Activated CD4-positive, alpha-beta T cell treated with anti-CD3 and anti-CD28 coated beads, Interleukin-2, amount 10 ng/mL, durations not matched to agents 7 days and 5 days (primary cell): Measurements from ENCODE around the gene NEDD4L. TPM values are rescaled to one million over a fixed set of nuclear protein-coding genes. Genes with fewer than 3 reads are reported as not detected.

Experiments
- CTCF ChIA-PET: fragments of 350-600 bp; sonication (Branson Sonifier 250); formaldehyde crosslinking; loops from one replicate; lab custom pipeline; 2021; ENCODE audit warnings: antibody characterized with exemption; lab: Charles Lee
- POLR2A ChIA-PET: fragments of 350-600 bp; sonication (Branson Sonifier 250); formaldehyde crosslinking; loops from one replicate; lab custom pipeline; 2021; ENCODE audit warnings: antibody characterized with exemption; lab: Charles Lee
- DNase-seq: peaks from one replicate; pipeline ENCODE4 v3.0.0-alpha.2; 2020
- H3K27ac Mint-ChIP-seq: one replicate; pipeline ENCODE4 v1.8.0; 2021; ENCODE audit warnings: mild to moderate bottlenecking, moderate library complexity, mixed read lengths
- H3K27me3 Mint-ChIP-seq: one replicate; pipeline ENCODE4 v1.8.0; 2021; ENCODE audit warnings: mixed read lengths
- H3K36me3 Mint-ChIP-seq: one replicate; pipeline ENCODE4 v1.8.0; 2021; ENCODE audit warnings: low read depth, mixed read lengths
- H3K4me1 Mint-ChIP-seq: one replicate; pipeline ENCODE4 v1.8.0; 2021; ENCODE audit warnings: mixed read lengths
- H3K4me3 Mint-ChIP-seq: one replicate; pipeline ENCODE4 v1.8.0; 2021; ENCODE audit warnings: mild to moderate bottlenecking, moderate library complexity, mixed read lengths
- H3K9me3 Mint-ChIP-seq: one replicate; pipeline ENCODE4 v1.8.0; 2021; ENCODE audit warnings: mixed read lengths
- total RNA-seq, 2 experiments: library from RNA; stranded (reverse); gene quantifications; one replicate each; pipeline ENCODE4 v1.2.3, GENCODE V29; 2021

NEDD4L gene
- total RNA-seq, 2 experiments from 2014 or later: 5.6 to 8.1 TPM

DNA sequence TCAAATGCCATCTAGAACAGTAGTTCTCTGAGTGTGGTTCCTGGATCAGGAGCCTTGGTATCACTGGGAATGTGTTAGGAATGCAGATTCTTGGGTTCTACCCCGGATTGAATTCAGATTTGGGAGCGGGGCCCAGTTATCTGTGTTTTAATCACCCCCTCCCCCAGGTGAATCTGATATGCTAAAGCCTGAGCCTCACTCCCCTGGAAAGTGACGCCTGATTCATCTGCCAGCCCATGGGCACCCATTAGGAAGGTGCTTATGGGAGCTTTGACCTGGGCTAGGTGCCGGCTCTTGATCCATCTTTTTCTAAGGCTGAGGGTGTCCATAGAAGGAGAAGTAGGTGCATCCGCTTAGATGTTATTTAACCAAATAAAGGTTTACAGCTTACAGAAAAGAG lies 199.4 kb downstream of the NEDD4L start:
- H3K27me3 Mint-ChIP-seq: no peaks in the 10 kb centered on the region
- CTCF ChIA-PET: no interaction called here
- POLR2A ChIA-PET: no interaction called here
- DNase-seq: no peak
- no peaks in the 10 kb centered on the region for H3K9me3 Mint-ChIP-seq
- no peaks in the 10 kb centered on the region for H3K36me3 Mint-ChIP-seq
- H3K27ac Mint-ChIP-seq: no peak overlapping the region
- H3K4me3 Mint-ChIP-seq: no peak overlapping the region
- no peaks in the 10 kb centered on the region for H3K4me1 Mint-ChIP-seq

DNA sequence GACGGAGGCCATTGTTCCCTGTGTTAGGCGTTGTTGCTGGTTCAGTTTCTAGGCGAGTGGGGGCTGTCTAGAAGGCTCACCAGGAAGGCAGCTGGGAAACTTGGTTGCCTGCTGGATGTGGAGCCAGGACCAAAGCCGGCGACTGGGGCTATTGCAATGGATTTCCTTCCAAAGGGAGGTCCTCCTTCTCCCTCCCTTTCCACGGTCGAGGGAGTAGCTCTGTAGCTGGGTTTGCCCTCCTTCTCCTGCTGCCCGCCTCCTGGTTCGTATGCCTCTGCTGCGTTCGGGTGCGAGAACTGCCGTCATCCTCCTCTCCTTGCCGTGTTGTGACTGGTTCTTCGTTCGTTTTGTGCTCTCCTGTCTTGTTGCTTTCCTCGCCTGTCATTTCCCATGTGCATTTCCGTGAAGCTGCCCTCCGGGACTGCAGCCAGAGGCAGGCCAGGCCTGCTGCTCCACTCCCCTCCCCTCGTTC lies 203.4 kb downstream of the NEDD4L start:
- Mint-ChIP-seq H3K9me3 (no peaks in the 10 kb centered on the region), H3K4me3 (no peak overlapping the region), H3K27ac (no peak overlapping the region), H3K36me3 (no peaks in the 10 kb centered on the region), H3K4me1 (no peaks in the 10 kb centered on the region), H3K27me3 (no peaks in the 10 kb centered on the region)
- ChIA-PET POLR2A (no interaction called here), CTCF (interaction anchor here (1.4 kb wide), 1 partner anchor 11 kb away, joined by 3 read pairs; no protein-coding TSS in a partner anchor)
- DNase-seq: no peak

DNA sequence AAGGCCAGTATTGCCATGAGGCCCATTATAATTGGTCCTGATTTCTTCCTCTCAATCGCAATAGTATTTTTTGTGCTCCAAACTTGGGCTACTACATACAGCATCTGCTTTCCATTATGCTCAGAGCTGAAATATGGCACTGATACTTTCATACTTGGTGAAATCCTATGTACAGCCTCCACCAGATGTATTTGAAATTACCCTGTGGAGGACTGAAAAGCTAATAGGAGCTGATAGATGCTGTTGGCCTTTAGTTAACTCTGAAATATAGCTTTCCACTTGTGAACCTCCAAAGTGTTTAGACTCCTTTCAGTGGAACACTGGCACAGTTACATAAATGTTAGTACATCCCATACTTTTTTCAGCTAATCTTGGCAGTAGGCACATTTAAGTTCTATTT lies 205.7 kb downstream of the NEDD4L start:
- no peaks in the 10 kb centered on the region for H3K27me3 Mint-ChIP-seq
- POLR2A ChIA-PET: no interaction called here
- DNase-seq: no peak
- no peaks in the 10 kb centered on the region for H3K9me3 Mint-ChIP-seq
- CTCF ChIA-PET: interaction anchor here (1.1 kb wide), 1 partner anchor 43 kb away, joined by 5 read pairs; no protein-coding TSS in a partner anchor
- no peak overlapping the region for H3K27ac Mint-ChIP-seq
- no peaks in the 10 kb centered on the region for H3K4me1 Mint-ChIP-seq
- H3K36me3 Mint-ChIP-seq: no peaks in the 10 kb centered on the region
- no peak overlapping the region for H3K4me3 Mint-ChIP-seq

DNA sequence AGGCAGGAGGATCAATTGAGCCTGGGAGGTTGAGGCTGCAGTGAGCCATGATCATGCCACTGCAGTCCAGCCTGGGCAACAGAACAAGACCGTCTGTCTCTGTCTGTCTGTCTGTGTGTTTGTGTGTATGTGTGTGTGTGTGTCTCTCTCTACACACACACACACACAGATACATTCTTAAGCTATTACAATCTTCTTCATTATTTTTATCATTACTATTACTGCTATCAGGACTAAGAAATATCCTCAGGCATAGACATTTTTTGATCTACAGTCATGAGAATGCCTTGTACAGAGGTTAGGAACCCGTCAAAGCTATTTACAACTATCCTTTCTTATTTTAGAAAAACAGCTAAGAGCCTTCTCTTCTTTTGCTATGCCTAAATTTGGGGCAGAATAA lies 207.4 kb downstream of the NEDD4L start:
- Mint-ChIP-seq H3K4me1 (no peaks in the 10 kb centered on the region), H3K27me3 (no peaks in the 10 kb centered on the region), H3K27ac (no peak overlapping the region)

DNA sequence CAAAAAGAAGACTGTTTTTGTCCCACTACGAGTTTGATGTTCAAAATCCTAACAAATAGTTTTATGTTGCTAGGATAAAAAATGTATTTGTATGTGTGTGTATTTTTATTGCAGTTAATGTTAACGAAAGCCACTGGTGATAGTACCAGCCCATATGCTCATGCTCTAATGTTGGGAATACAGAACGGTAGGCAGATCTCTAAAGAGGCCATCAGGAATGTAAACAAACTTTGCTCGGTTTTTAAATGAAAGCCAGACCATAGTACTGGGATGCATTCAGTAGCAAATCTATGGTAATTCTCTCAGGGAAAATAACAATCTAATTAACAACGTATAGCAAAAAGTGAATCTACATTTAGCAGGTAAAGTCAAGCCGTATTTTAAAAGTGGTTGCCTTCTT lies 208.1 kb downstream of the NEDD4L start:
- Mint-ChIP-seq H3K27ac (no peak overlapping the region), H3K4me1 (no peaks in the 10 kb centered on the region), H3K36me3 (no peaks in the 10 kb centered on the region), H3K4me3 (no peak overlapping the region), H3K27me3 (no peaks in the 10 kb centered on the region), H3K9me3 (no peaks in the 10 kb centered on the region)
- no peak for DNase-seq
- ChIA-PET POLR2A (no interaction called here), CTCF (no interaction called here)

More for the DNA sequence above, 207.4 kb downstream of the NEDD4L start:
- ChIA-PET CTCF (no interaction called here), POLR2A (no interaction called here)
- H3K4me3 Mint-ChIP-seq: no peak overlapping the region
- no peaks in the 10 kb centered on the region for H3K9me3 Mint-ChIP-seq
- DNase-seq: no peak
- no peaks in the 10 kb centered on the region for H3K36me3 Mint-ChIP-seq

DNA sequence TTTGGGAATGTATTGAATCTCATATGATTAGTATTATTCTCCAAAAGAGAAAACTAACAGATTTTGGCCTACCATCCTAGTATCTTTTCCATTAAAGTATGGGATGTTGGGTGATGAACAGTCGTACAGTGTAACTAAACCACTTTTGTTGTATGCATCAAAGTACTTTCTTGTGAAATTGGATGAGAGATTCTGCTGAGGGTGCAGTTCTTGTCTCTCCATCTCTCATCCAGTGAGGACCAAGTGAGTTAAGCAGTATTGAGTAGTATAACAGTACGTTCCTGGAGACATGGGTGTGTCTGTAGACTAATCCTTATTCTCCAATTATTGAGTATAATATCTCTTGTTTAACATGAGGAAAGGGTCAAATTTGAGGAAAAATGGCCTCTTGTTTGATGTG lies 209.3 kb downstream of the NEDD4L start:
- no peaks in the 10 kb centered on the region for H3K4me1 Mint-ChIP-seq
- DNase-seq: no peak
- CTCF ChIA-PET: no interaction called here
- no peak overlapping the region for H3K27ac Mint-ChIP-seq
- H3K36me3 Mint-ChIP-seq: no peaks in the 10 kb centered on the region
- no peaks in the 10 kb centered on the region for H3K9me3 Mint-ChIP-seq
- no peaks in the 10 kb centered on the region for H3K27me3 Mint-ChIP-seq
- POLR2A ChIA-PET: no interaction called here
- H3K4me3 Mint-ChIP-seq: no peak overlapping the region

DNA sequence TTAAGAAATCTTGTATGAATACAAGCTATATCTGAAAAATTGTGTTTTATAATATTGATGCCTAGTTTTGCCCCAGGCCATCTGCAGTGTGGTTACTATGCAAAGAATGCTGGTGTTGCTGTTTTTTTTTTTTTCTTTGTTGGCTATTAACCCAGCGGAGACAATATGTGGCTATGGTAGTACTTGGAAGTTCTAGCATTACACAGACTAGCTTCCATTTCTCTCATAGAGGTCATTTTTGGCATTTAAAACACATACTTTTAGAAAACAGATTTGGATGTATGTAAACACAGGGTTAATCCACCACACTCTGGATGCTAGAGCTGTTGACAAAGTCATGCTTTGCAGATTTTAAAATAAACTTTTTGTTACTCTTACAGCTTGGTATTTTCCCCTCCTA lies 209.8 kb downstream of the NEDD4L start:
- Mint-ChIP-seq H3K27ac (no peak overlapping the region), H3K27me3 (no peaks in the 10 kb centered on the region), H3K4me1 (no peaks in the 10 kb centered on the region), H3K36me3 (no peaks in the 10 kb centered on the region), H3K4me3 (no peak overlapping the region), H3K9me3 (no peaks in the 10 kb centered on the region)
- DNase-seq: no peak
- CTCF ChIA-PET: no interaction called here
- POLR2A ChIA-PET: no interaction called here

DNA sequence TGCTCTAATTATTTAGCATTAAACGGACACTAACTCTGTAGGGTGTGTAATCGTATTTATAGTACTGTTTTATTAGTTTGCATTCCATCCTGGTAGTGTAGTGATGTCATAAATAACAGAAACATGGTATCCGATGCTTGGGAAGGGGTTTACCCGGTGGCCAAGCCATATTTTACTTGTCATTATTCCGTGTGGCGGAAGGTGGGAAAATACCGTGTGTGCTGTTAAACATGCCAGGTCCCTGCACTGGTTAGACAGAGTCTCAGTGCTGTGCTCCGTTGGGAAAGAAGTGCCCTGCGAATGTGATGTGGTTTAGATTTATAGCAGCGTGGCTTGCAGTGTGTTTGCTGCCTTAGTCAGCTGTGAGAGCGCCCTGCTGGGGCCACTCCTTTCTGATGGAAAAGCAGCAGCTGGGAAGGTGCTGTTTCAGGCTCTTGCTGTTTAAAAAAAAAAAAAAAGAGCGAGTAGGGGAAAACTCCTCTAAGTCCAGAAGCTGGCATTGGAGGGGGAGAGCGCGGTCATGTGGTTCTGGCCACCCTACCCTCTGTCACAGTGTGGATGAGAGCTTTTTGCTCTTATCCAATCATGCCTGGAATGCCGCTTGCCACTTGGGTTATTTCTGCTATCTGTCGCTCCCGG lies 211.0 kb downstream of the NEDD4L start:
- no peaks in the 10 kb centered on the region for H3K36me3 Mint-ChIP-seq
- no peak overlapping the region for H3K27ac Mint-ChIP-seq
- no peak overlapping the region for H3K4me3 Mint-ChIP-seq
- H3K27me3 Mint-ChIP-seq: no peaks in the 10 kb centered on the region
- no peak for DNase-seq
- POLR2A ChIA-PET: no interaction called here
- H3K4me1 Mint-ChIP-seq: no peaks in the 10 kb centered on the region
- CTCF ChIA-PET: no interaction called here
- no peaks in the 10 kb centered on the region for H3K9me3 Mint-ChIP-seq

DNA sequence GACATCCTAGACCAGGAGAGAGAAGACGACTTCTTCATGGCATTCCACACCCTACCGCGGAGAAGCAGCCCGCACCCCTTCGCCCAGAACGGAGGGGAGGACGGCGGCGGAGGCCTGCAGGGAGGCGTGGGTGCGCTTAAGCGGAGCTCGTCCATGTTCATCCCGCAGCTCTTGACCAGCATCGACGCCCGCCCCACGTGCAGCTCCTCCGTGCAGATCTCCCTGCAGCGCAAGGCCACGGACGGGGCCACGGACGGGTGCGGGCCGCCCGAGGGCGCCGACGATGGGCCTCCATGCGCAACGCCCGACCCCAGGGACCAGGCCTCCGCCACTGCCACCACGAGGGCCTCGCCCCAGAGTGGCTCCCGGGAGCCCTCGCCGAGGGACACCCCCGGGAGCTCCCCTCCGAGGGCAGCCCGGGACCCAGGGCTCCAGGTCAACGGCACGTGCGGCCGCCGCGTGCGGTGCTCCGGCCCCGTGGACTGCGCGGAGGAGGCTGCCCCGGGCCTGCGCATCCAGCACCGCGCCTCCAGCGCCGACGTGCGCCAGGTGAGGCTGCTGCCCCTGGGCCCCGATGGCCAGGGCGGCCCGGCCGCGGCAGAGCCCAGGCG lies 211.8 kb downstream of the NEDD4L start:
- no peak overlapping the region for H3K27ac Mint-ChIP-seq
- POLR2A ChIA-PET: no interaction called here
- H3K4me1 Mint-ChIP-seq: no peaks in the 10 kb centered on the region
- no peaks in the 10 kb centered on the region for H3K27me3 Mint-ChIP-seq
- H3K4me3 Mint-ChIP-seq: no peak overlapping the region
- CTCF ChIA-PET: no interaction called here
- no peak for DNase-seq
- H3K9me3 Mint-ChIP-seq: no peaks in the 10 kb centered on the region
- no peaks in the 10 kb centered on the region for H3K36me3 Mint-ChIP-seq

DNA sequence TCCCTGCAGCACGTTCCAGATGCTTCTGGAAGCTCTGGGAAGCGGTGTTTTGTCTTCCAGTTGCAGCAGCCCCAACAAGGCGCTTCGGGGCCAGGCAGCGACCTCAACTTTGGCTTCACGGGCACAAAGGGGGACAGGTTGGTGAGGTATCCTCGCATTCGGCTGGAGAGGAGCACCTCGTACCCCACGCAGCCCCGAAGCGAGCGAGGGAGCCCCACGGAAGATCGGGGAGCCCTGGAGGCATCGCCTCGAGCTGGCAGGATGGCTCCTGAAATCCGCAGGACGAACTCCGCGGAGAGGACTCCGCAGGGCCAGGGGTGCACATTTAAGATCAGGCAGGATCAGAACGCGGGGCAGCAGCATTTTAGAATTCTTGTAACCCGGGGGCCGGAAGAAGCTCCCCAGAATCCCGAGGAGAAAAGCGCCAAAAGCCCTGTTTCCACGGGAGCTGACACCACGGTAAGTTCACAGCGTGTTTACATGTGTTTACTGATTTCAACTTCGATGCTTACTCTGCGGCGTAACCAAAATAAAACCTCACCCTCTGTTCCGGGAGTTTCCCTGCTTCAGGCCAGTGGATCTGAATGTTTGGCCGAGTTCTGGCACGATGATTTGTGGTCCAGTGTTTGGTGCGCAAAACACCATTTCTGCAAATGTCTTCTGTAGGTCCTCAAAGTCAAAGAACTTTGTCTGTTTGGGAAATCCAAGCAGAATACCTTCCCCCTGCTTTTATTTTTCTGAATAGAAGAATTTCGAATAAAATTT lies 212.5 kb downstream of the NEDD4L start:
- H3K9me3 Mint-ChIP-seq: no peaks in the 10 kb centered on the region

DNA sequence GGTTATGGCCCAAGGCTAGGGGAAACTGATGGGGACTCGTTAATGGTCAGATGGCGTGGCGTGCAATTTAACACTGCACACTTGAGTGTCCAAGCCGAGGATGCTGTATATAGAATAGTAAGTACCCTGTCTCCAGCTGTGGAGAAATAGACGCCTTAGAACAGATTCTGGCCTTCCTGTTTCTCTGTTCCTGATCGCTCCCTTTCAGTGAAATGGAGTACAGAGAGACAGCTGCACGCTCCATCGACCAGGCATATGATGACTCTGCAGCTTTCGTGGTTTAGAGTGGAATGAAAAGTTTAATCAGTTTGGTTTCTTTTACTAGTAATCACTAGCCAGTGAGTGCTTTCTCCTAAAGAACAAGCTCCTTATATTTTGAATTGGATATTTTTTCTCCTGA lies 213.4 kb downstream of the NEDD4L start:
- DNase-seq: no peak
- POLR2A ChIA-PET: no interaction called here
- H3K27me3 Mint-ChIP-seq: peaks cover 4% of the 10 kb centered on the region
- no peaks in the 10 kb centered on the region for H3K4me1 Mint-ChIP-seq
- no peak overlapping the region for H3K4me3 Mint-ChIP-seq
- no peaks in the 10 kb centered on the region for H3K9me3 Mint-ChIP-seq
- no peak overlapping the region for H3K27ac Mint-ChIP-seq
- CTCF ChIA-PET: no interaction called here
- H3K36me3 Mint-ChIP-seq: no peaks in the 10 kb centered on the region

More for the DNA sequence above, 212.5 kb downstream of the NEDD4L start:
- H3K4me3 Mint-ChIP-seq: no peak overlapping the region
- ChIA-PET CTCF (no interaction called here), POLR2A (no interaction called here)
- no peaks in the 10 kb centered on the region for H3K36me3 Mint-ChIP-seq
- no peak overlapping the region for H3K27ac Mint-ChIP-seq
- no peak for DNase-seq
- peaks cover 4% of the 10 kb centered on the region for H3K27me3 Mint-ChIP-seq
- no peaks in the 10 kb centered on the region for H3K4me1 Mint-ChIP-seq

DNA sequence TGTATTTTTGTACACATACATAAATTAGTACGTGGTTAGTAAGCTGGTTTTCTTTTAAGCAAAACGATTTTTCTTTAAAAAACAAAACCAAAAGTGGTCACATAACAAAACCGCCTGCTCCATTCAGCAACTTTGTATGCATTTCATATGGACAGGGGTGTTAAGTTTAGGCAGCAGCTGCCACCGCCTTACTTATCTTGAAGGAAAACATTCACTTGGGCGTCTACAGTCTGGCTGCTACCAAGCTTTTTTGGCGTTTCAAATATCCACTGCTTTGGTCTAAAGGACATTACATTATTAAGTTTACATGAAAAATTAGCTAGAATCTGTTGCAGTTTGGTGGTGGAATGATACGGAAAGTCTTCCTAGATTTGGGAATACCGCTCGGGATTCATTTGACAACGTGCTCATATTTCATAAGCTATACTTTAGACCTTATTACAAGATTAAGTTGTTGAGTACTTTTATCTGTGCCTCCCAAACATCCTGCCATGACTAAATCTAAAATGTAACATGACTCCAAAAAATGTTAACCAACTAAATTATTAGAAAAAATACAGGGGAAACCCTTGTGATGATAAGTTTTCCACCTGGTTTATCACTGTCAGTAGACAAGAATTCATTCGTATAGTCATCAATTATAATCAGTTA lies 214.8 kb downstream of the NEDD4L start:
- DNase-seq: no peak
- CTCF ChIA-PET: interaction anchor here (0.9 to 1.2 kb wide), 3 partner anchors 11 to 102 kb away, joined by 3 to 4 read pairs (median 3); no protein-coding TSS in a partner anchor
- Mint-ChIP-seq H3K36me3 (no peaks in the 10 kb centered on the region), H3K4me1 (no peaks in the 10 kb centered on the region), H3K4me3 (no peak overlapping the region), H3K27me3 (peaks cover 4% of the 10 kb centered on the region), H3K9me3 (no peaks in the 10 kb centered on the region), H3K27ac (no peak overlapping the region)
- POLR2A ChIA-PET: no interaction called here
